ENCODE measurements around the gene TPD52L1.

DNA sequence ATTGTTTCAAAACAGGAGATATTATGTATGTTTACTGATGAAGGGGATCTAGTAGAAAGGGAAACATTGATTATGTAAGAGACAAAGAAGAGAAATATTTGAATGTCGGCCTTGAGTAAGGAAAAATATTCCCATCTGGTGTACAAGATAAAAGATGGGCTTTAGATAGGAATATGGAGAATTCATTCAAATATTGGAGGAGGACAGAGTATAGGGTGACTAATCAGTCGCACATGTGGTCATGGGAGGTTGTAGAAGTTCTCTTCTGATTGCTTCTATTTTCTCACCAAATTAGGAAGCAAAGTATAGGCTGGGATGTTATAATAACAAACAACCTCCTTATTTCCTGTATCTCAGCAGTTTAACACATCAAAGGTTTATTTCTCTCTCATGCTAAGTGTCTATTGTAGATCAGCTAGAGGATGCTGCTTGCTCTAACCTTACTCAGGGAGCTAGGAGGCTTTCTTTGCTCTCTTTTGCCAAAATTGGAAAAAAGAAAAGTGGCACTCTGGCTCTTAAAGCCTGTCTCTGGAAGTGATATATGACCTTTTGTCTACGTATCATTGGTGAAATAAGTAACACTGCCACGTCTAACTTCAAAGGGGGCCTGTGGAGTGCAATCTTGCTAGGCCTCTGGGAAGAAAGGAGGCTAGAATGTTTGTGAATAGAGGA lies 149.4 kb downstream of the TPD52L1 start:
- TF ChIP-seq, protein P1, sequence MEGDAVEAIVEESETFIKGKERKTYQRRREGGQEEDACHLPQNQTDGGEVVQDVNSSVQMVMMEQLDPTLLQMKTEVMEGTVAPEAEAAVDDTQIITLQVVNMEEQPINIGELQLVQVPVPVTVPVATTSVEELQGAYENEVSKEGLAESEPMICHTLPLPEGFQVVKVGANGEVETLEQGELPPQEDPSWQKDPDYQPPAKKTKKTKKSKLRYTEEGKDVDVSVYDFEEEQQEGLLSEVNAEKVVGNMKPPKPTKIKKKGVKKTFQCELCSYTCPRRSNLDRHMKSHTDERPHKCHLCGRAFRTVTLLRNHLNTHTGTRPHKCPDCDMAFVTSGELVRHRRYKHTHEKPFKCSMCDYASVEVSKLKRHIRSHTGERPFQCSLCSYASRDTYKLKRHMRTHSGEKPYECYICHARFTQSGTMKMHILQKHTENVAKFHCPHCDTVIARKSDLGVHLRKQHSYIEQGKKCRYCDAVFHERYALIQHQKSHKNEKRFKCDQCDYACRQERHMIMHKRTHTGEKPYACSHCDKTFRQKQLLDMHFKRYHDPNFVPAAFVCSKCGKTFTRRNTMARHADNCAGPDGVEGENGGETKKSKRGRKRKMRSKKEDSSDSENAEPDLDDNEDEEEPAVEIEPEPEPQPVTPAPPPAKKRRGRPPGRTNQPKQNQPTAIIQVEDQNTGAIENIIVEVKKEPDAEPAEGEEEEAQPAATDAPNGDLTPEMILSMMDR (IDR thresholded peaks at IDR 0.05), result no peak
- no peak for TF ChIP-seq POLR2A (IDR thresholded peaks at IDR 0.05)

Measured in right lobe of liver (tissue), 4 donors.